GM19099 (cell line): ENCODE measurements around the gene EGR2.

Experiments
- POLR2A ChIP-seq: IDR thresholded peaks from 3 replicates; pipeline ENCODE4 v1.6.1; 2011; ENCODE audit warnings: low read depth; ENCODE audit not compliant: insufficient read length; ENCODE audit errors: extremely low read depth

The EGR2 gene

DNA sequence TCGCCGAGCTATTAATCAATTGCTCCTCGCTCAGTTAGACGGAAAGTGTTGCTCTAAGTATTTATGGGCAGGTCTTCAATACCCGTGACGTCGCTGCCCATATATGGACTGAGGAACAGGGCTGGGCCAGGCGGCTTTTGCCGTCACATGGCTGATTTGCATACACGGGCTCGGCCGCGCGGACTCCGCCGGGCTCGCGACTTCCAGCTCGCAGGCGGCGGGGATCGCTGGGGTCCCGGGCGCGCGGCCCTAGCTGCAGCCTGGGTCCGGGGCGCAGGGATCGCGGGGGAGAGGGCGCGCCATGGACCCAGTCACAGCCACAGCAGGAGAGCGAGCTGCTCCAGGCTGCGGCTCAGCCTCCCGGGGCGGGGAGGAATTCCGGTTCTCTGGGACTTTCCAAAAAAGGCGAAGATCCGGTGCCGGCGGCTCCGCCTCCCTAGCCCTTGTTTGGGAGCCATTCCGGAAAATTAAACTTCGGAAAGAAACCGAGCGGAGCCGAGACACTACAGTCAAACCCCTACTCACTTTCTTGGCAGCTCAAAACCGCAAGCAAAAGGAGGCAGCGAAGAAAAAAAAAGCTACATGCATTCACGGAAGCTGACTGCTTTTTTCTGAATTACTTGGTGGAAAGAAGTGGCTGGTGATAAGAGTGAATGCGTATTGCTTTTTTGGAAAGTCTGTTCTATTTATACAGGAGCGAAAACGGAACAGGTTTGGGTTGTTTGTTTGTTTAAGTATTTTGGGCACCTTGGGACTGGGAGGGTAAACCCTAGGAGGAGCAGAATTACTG lies at the start of gene EGR2:
TSS of gene EGR2 (minus strand) at position 36 of the 790 bp plus-strand sequence. CDS start 337 bp downstream, outside the sequence.
- TF ChIP-seq POLR2A = no peak

DNA sequence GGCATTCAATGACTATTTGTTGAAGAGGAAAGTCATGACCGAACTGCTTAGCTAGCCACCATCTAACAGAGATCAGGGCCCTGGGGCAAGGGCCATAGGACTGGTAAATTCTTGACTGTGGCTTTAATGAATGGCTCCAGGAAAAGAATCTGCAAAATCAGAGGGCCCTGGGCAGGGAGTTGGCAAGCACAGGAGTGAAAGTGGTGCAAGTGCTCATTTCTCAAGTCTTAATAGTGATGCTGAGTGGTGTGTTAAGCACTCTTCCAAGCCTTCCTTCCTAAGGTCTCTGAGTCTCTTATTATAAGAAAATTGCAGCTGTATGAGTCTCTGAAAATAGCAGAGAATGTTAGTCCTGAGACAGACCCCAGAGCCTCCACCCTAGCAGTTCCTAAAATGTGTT lies 46.3 kb upstream of the EGR2 start:
- no peak for TF ChIP-seq POLR2A

DNA sequence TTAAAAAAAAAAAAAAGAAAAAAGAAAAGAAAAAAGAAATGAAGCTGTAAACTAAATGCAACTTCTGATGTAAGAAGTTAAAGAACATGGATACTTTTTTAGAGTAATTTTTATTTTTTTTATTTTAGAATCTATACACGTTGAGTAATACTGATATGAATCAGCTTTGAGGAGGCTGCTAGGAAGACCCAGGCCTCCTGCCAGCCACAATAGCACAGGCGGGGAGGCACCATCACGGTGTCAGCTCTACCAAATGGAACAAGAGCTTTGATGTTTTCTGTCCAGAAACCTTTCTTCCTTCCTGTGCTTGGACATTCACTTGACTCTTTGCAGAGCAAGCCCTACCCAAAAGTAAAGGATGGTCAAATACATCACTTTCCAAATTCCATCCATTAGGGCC lies 45.3 kb upstream of the EGR2 start:
- no peak for TF ChIP-seq POLR2A

DNA sequence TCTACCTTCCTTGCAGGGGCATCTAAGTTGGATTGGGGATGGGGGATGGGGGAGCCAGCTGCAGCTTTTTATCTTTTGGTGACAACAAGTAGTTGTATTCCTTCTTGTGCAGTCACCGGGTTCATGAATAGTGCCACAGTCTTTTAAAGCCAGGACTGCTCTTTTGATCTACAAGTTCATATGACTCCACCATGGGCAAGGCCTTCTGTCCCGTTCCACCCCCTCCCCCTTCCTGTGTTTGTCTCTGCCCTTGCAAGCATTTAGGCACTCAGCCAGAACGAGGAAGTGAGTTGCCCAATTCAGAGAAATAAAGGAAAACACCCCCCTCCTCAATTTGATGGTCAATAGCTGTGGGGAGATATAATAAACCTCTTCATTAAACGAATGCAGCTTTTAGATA lies 44.8 kb upstream of the EGR2 start:
- no peak for TF ChIP-seq POLR2A

DNA sequence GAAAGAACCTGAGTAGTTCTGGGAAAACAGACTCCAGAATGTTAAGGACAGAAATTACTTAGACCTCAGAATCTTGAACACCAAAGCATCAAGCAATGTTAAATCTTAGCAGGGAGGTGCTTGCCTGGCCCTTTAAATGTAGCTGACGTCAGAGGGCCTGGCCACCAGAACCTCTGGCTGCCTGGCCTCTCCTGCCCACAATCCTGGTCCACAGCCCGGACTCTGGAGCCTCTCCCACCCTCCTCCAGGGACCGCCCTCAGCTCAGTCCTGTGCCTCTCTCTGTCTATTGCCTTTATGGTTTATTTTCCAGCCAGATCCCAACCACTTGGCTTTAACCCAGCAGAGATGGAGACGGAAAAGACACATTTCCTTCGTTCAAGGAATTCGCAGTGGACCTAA lies 42.2 kb upstream of the EGR2 start:
- TF ChIP-seq POLR2A = no peak

DNA sequence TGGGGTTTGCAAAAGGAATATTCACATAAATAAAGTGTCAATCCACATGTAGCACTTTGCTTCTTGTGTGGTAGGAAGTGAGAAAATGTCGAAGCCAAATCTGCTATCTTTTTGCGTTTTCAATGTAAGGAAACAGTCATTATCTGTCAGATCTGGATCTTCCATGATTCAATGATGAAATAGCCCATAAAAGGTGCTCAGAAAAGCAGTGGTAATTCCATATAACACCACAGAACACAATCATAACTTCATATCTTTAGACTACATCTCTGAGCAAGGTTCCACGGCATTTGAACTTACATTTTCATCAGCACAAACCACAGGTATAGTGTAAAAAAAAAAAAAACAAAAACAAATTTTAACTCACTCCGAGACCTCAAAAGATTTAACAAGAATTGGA lies 39.9 kb upstream of the EGR2 start:
- TF ChIP-seq POLR2A = no peak

DNA sequence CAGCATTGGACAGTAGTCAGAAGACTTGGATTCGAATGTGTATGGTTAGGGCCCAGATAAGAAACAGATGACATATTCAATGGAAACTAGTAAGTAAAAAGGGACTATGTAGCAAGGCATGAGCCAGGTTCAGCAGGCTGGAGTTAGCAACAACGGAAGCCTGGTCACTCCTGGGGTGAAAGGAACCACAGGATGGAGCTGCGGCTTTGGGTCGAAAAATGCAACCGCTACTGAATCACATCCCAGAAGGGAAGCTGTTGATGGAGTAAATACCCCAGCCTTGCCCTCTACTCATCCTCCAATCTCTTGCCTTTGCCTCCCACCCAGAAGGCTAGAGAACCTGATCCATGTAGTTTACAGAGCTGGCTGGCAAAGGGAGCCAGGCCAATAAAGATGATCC lies 37.5 kb upstream of the EGR2 start:
- TF ChIP-seq POLR2A = no peak

DNA sequence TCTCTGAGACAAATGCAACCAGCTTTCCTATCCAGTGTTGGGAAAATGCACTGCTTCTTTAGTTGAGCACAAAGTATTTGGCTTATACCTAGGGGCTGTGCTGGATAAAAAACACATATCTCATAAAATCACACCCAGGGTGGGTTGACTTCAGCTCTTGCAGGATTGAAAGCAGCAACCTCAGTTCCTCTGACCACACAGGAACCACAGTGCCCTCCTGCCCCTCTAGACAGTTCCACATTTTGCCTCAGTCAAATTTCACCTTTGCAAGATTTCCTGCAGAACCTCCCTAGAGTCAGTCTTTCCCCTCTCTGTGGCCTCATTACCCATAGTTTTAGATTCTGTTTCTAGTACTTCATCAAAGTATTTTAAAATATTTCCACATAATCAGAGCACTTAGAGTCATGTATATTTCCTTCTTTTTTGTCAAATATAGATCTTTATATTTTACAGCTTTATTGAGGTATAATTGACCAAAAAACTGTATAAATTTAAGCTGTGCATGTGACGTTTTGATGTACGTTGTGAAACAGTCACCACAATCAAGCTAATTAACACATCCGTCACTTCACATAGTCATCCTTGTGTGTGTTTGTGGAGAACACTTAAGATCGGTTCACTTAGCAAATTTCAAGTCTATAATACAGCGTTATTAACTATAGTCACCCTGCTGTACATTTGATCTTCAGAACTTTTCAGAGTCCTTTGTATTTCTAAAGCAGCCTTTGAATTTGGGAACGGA lies 37.0 kb upstream of the EGR2 start:
- no peak for TF ChIP-seq POLR2A

DNA sequence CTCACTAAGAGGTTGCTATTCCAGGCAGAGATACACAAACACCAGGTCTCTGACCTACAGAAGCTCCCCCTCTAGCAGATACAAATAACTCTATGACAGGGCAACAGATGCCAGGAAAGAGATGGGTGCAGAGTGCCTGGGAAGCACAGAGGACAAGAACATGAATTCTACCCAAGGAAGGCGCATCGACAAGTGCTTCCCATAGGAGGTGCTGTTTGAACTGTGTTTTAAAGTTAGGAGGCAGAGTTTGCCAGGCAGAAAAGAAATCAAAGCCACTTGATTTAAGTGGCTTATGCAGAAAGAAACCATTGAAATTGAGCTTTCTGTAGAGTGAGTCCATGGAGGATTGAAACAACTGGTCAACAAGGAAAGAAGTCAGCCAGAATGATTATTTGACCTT lies 35.3 kb upstream of the EGR2 start:
- TF ChIP-seq POLR2A = no peak

DNA sequence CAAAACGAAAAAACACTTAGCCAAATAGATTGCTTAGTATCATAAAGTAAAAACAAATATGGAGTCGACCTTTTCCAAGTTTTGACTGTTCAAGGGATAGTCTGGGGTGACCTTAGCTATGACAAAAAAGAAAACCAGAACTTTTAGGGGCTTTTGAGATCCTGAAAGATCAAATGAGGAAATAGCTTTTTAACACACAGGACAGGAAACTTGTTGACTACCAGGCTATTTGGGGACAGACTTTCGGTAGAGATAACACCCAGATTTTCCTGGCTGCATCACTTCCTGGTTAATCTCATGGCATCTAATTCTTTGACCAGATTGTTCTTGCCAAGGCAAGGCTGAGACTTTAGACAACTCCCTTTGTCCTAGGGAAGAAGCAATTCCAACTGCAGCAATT lies 34.5 kb upstream of the EGR2 start:
- no peak for TF ChIP-seq POLR2A

DNA sequence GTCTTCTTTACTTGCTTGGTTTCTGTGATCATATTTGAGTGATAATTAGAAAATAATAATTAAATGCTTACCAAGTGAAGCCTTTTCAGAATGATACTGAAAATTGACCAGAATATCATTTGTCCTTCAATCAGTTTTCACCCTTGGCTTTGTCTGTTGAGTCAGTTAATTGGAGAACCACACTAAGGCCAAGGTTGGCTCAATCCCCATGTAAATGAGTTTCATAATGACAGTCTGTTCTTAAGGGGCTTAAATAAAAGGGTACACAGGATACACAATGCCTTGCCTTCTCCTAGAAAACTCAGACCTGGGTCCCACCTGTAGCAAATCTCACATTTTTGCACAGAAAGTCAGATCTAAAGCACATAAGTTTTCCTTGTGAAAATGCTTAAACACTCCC lies 31.3 kb upstream of the EGR2 start:
- no peak for TF ChIP-seq POLR2A

DNA sequence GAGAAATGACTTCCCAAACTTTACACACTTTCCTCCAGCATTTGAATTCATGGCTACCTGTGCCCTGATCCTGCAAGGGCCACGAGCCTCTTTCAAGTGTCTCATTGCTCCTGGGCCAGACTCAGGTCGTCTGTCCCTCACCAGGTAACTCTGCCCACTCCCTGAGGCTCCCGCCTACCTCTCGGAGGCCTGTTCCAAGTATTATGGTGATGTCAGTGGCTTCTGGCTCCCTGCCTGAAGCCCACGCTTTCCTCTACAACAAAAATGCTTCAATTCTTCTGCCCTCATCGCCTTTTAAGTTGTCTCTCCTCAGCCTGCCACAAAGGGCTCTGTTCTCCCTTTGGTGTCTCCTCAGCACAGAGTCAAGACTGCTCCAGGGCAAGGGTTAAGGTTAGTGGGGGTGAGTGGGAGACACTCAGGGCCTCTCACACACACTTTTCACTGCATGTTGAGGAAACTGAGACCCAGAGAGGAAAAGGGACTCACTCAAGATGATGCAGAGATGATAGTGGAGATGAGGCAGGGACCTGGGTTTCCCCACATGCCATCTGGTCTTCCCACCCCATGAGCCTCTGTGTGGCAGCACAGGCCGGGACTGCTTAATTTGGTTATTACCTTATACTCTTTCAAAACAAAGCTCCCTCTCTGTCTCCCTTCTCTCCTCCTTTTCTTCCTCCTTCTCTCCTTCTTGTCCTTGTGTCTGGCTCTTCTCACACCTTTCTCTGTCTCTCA lies 28.3 kb upstream of the EGR2 start:
- TF ChIP-seq POLR2A = no peak

DNA sequence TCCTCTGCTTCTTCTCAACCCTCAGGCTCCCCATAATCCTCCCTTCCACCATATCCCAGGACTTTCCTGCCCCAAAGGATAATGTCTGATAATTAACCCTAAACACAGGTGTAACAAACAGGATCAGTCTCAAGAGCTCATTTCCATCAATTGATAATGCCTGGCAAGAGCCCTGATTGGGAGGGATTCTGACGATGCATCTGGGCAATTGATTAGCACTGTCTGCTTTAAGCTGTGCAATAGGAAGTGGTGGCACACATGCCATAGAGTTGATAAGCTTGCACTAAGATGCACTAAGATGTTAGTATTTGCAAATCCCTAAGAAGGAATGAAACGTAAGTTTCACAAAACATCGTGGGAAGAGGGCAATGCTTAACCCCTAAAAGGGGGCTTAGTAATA lies 27.4 kb upstream of the EGR2 start:
- no peak for TF ChIP-seq POLR2A

DNA sequence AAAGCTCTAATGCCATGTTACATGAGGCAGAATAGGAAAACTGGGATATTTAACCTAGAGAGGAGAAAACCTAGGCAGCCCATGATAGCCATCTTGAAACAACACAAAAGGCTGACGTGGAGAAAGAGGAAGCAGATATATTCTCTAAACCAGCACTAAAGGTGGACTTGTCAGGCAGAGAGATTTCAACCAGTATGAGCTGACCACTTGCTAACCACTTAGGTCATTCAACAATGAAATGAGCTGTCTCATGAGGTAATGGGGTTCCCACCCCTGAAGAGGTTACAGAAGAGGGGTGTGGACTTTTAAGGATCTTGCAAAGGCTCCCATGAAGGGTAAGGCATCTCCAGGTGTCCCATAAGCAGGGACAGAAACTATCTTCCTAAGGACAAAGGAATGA lies 26.8 kb upstream of the EGR2 start:
- TF ChIP-seq POLR2A = no peak

DNA sequence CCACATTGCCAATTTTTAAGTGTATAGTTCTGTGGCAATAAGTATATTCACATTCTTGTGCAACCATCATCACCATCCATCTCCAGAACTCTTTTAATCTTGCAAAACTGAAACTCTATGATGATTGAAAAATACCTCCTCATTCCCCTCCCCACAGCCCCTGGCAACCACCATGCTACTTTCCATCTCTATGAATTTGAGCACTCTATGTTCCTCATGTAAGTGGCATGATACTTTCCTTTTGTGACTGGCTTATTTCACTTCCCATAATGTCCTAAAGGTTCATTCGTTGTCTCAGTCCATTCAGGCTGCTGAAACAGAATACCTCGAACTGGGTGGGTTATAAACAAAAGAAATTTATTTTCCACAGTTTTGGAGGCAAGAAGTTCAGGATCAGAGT lies 23.4 kb upstream of the EGR2 start:
- TF ChIP-seq POLR2A = no peak

DNA sequence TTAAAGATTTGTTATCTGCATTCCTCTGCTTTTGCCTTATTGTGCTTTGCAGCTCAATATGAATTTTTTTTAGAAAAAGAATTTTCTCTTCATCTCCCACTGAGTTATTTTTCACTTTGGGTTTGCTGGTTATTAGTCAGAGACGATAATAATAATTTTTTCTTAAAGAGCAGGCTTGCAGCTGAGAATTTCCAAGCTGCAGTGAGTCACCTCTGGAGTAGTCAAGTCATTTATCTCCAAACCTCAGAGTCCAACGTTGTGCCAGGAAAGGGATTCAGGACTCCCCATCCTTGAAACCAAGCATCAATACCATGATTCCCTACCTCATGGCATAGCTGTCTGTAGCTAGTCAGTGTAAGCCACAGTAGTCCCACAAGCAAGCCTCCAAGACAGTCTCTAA lies 15.2 kb upstream of the EGR2 start:
- TF ChIP-seq POLR2A = no peak

DNA sequence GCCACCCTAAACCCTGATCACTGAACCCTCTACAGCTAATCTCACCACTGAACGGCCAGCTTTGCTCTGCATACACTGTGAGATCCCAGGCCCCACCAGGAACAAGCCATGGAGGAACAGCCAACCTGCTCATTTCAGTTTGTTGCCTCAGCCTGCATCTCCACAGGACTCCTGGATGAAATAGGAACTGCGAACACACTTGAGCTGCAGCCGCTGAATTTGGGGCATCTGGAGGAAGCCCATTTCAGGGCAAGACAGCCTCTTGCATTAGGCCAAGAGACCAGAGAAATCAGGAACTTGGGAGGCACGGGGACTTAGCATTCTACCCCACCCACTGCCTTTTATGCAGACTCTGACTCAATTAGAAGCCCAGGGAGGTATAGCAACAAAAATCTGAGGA lies 14.5 kb upstream of the EGR2 start:
- no peak for TF ChIP-seq POLR2A

DNA sequence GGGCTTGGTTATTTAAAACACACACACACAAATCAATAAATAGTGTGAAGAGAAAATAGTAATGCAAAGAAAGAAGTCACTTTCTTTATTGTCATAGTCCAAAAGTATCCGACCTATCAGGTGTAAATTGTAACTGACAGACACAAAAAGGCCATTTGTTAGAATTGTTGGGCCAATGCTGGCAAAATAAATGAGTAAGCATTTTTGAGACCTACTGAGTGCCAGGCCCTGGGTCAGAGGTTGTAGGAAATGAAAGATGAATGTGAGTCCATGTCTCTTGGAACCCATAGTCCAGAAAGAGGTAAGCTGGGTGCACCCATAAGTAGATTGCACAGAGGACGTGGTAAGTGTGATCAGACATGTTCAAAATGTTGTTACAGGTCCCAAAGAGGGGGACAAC lies 13.5 kb upstream of the EGR2 start:
- TF ChIP-seq POLR2A = no peak
